NCI-H2227 (cell line): Measurements from ENCODE around the gene THY1.
"Not testable (repeated sequence)": the region's sequence is repeated elsewhere in the genome, so short reads cannot be mapped to it uniquely, and the experiment has no call there.

Experiments used
- DNase-seq: peaks from one replicate; lab custom pipeline; 2025; ENCODE audit not compliant: unreplicated experiment; lab: John Stamatoyannopoulos, UW

THY1 gene

GRCh38 chr11:119419246-119419645 lies 3.7 kb downstream of the THY1 start:
- no peak for DNase-seq

GRCh38 chr11:119418759-119419158 lies 4.2 kb downstream of the THY1 start:
- DNase-seq: no peak

GRCh38 chr11:119417726-119418540 lies 5.0 kb downstream of the THY1 start:
- no peak for DNase-seq

- DNase-seq: no peak
Measured at GRCh38 chr11:119416606-119417580, 6.1 kb downstream of the THY1 start.

GRCh38 chr11:119415966-119416365 lies 7.0 kb downstream of the THY1 start:
- no peak for DNase-seq

GRCh38 chr11:119415517-119415916 lies 7.5 kb downstream of the THY1 start:
- no peak for DNase-seq

- DNase-seq: no peak
Measured at GRCh38 chr11:119414734-119415133, 8.2 kb downstream of the THY1 start.

GRCh38 chr11:119414321-119414720 lies 8.7 kb downstream of the THY1 start:
- no peak for DNase-seq

GRCh38 chr11:119412072-119412471 lies 10.9 kb downstream of the THY1 start:
- DNase-seq: no peak

- no peak for DNase-seq
Measured at GRCh38 chr11:119410501-119410900, 12.5 kb downstream of the THY1 start.

- no peak for DNase-seq
Measured at GRCh38 chr11:119409731-119410130, 13.2 kb downstream of the THY1 start.

- DNase-seq: no peak
Measured at GRCh38 chr11:119406005-119406404, 17.0 kb downstream of the THY1 start.

- not testable (repeated sequence) for DNase-seq
Measured at GRCh38 chr11:119405448-119405847, 17.5 kb downstream of the THY1 start.

- DNase-seq: no peak
Measured at GRCh38 chr11:119404872-119405271, 18.1 kb downstream of the THY1 start.

- DNase-seq: no peak
Measured at GRCh38 chr11:119403021-119403420, 20.0 kb downstream of the THY1 start.

- DNase-seq: no peak
Measured at GRCh38 chr11:119402470-119402869, 20.5 kb downstream of the THY1 start.

- DNase-seq: no peak
Measured at GRCh38 chr11:119400860-119401259, 22.1 kb downstream of the THY1 start.

GRCh38 chr11:119397740-119398139 lies 25.2 kb downstream of the THY1 start:
- no peak for DNase-seq

GRCh38 chr11:119396835-119397234 lies 26.1 kb downstream of the THY1 start:
- no peak for DNase-seq

- no peak for DNase-seq
Measured at GRCh38 chr11:119391275-119391674, 31.7 kb downstream of the THY1 start.

- DNase-seq: no peak
Measured at GRCh38 chr11:119389611-119390254, 33.2 kb downstream of the THY1 start.
